Sigmoid colon (tissue), 4 donors: ENCODE measurements around the gene MIOX.

Experiments
- CTCF ChIP-seq, 4 experiments: fragments of 450-650 bp in 3 of 4; fragments of 200-600 bp in 1 of 4; IDR thresholded peaks; one replicate each; pipeline ENCODE4 v1.5.1; 2016 to 2019; ENCODE audit warnings: antibody characterized with exemption in 4 of 4, mild to moderate bottlenecking in 3 of 4, moderate library complexity in 2 of 4
- POLR2AphosphoS5 ChIP-seq, 4 donors: sonication (generic); formaldehyde crosslinking; IDR thresholded peaks; one replicate each; pipeline ENCODE4 v1.6.1; 2017; ENCODE audit warnings: antibody characterized with exemption in 4 of 4

GRCh38 chr22:50483556-50483955 is 3.1 kb upstream of the MIOX start:
- TF ChIP-seq POLR2AphosphoS5 (IDR thresholded peaks at IDR 0.05) (no peak), CTCF (IDR thresholded peaks at IDR 0.05) (no peak)
